Progenitor cell of endocrine pancreas (in vitro differentiated cells): ENCODE measurements around the gene NINL. TPM values are rescaled to one million over a fixed set of nuclear protein-coding genes. Genes with fewer than 3 reads are reported as not detected.
A peak's percentile ranks its signal among the peaks of the same experiment; 100 is the strongest.

Experiments
- DNase-seq: peaks from one replicate; pipeline ENCODE4 v3.0.0; 2021; ENCODE audit warnings: low spot score; ENCODE audit not compliant: unreplicated experiment
- H3K27ac Mint-ChIP-seq: 2 replicates; pipeline ENCODE4 v1.8.0; 2021; ENCODE audit warnings: mild to moderate bottlenecking, moderate library complexity, mixed read lengths
- H3K27me3 Mint-ChIP-seq: 2 replicates; pipeline ENCODE4 v1.8.0; 2021; ENCODE audit warnings: mixed read lengths
- H3K36me3 Mint-ChIP-seq: 2 replicates; pipeline ENCODE4 v1.8.0; 2022; ENCODE audit warnings: mixed read lengths; ENCODE audit not compliant: insufficient read depth
- H3K4me1 Mint-ChIP-seq: 2 replicates; pipeline ENCODE4 v1.8.0; 2021; ENCODE audit warnings: low read depth, mixed read lengths
- H3K4me3 Mint-ChIP-seq: 2 replicates; pipeline ENCODE4 v1.8.0; 2021; ENCODE audit warnings: low read depth, mild to moderate bottlenecking, moderate library complexity, mixed read lengths
- H3K9me3 Mint-ChIP-seq: 2 replicates; pipeline ENCODE4 v1.8.0; 2021; ENCODE audit warnings: low read depth, mixed read lengths
- CTCF ChIP-seq: fragments of 200-600 bp; sonication (generic); IDR thresholded peaks from one replicate; pipeline ENCODE4 v1.5.0; 2021; ENCODE audit warnings: antibody characterized with exemption, mild to moderate bottlenecking; ENCODE audit not compliant: unreplicated experiment
- total RNA-seq: library from RNA; stranded (reverse); gene quantifications from 2 replicates; pipeline ENCODE4 v1.2.1, GENCODE V29; 2021

The NINL gene
- total RNA-seq, 1 donor from 2014 or later = 125 TPM

- peaks cover 54% of the 10 kb centered on the region for H3K36me3 Mint-ChIP-seq
- no peaks in the 10 kb centered on the region for H3K4me1 Mint-ChIP-seq
- no peak for DNase-seq
- peaks cover 16% of the 10 kb centered on the region for H3K9me3 Mint-ChIP-seq
- no peak overlapping the region for H3K4me3 Mint-ChIP-seq
- H3K27me3 Mint-ChIP-seq = no peaks in the 10 kb centered on the region
- no peak for TF ChIP-seq CTCF
- no peak overlapping the region for H3K27ac Mint-ChIP-seq
These were observed 75.1 kb downstream of the NINL start for GRCh38 chr20:25510202-25510601.

GRCh38 chr20:25509084-25509483, 76.2 kb downstream of the NINL start:
- H3K4me3 Mint-ChIP-seq = no peak overlapping the region
- no peak overlapping the region for H3K27ac Mint-ChIP-seq
- no peak for TF ChIP-seq CTCF
- no peaks in the 10 kb centered on the region for H3K27me3 Mint-ChIP-seq
- H3K9me3 Mint-ChIP-seq = peaks cover 4% of the 10 kb centered on the region
- peaks cover 49% of the 10 kb centered on the region for H3K36me3 Mint-ChIP-seq
- H3K4me1 Mint-ChIP-seq = no peaks in the 10 kb centered on the region
- no peak for DNase-seq

- Mint-ChIP-seq H3K4me1 (no peaks in the 10 kb centered on the region), H3K36me3 (peaks cover 47% of the 10 kb centered on the region), H3K4me3 (no peak overlapping the region), H3K9me3 (no peaks in the 10 kb centered on the region), H3K27me3 (no peaks in the 10 kb centered on the region), H3K27ac (no peak overlapping the region)
- TF ChIP-seq CTCF = no peak
- DNase-seq = no peak
These were observed 77.1 kb downstream of the NINL start for GRCh38 chr20:25508083-25508770.

GRCh38 chr20:25507385-25508082, 77.8 kb downstream of the NINL start:
- Mint-ChIP-seq H3K4me3 (no peak overlapping the region), H3K9me3 (no peaks in the 10 kb centered on the region), H3K36me3 (peaks cover 42% of the 10 kb centered on the region), H3K27ac (peak overlapping the region; percentile 25), H3K4me1 (no peaks in the 10 kb centered on the region), H3K27me3 (no peaks in the 10 kb centered on the region)
- no peak for DNase-seq
- TF ChIP-seq CTCF = no peak

- Mint-ChIP-seq H3K27me3 (no peaks in the 10 kb centered on the region), H3K4me3 (no peak overlapping the region), H3K9me3 (no peaks in the 10 kb centered on the region), H3K36me3 (peaks cover 36% of the 10 kb centered on the region), H3K4me1 (no peaks in the 10 kb centered on the region), H3K27ac (peak overlapping the region; percentile 91)
- no peak for DNase-seq
- no peak for TF ChIP-seq CTCF
These were observed 80.8 kb downstream of the NINL start for GRCh38 chr20:25504366-25505135.
